GM19023 (cell line): ENCODE data around the gene DCN.

Experiments
- ATAC-seq: cut with Tn5 transposase; IDR thresholded peaks from one replicate; pipeline ENCODE4 v1.9.1; 2021; ENCODE audit warnings: mild to moderate bottlenecking, moderate library complexity; ENCODE audit not compliant: unreplicated experiment

Gene DCN

GRCh38 chr12:91188778-91189177 is 6.2 kb upstream of the DCN start:
- ATAC-seq = no peak

GRCh38 chr12:91186156-91186555 is 3.5 kb upstream of the DCN start:
- ATAC-seq = no peak

GRCh38 chr12:91185421-91185820 is 2.8 kb upstream of the DCN start:
- ATAC-seq = no peak

- ATAC-seq = no peak
These were observed 934 bp upstream of the DCN start for GRCh38 chr12:91183551-91183950.

GRCh38 chr12:91180582-91181395 is 1.8 kb downstream of the DCN start:
- ATAC-seq = no peak

- no peak for ATAC-seq
These were observed 2.6 kb downstream of the DCN start for GRCh38 chr12:91179966-91180561.

- ATAC-seq = no peak
These were observed 3.3 kb downstream of the DCN start for GRCh38 chr12:91179315-91179714.

- ATAC-seq = no peak
These were observed 3.8 kb downstream of the DCN start for GRCh38 chr12:91178781-91179180.

GRCh38 chr12:91178139-91178561 is 4.5 kb downstream of the DCN start:
- ATAC-seq = no peak

GRCh38 chr12:91177381-91177780 is 5.2 kb downstream of the DCN start:
- no peak for ATAC-seq

GRCh38 chr12:91176915-91177314 is 5.7 kb downstream of the DCN start:
- no peak for ATAC-seq

GRCh38 chr12:91176358-91176757 is 6.3 kb downstream of the DCN start:
- no peak for ATAC-seq

- ATAC-seq = no peak
These were observed 9.5 kb downstream of the DCN start for GRCh38 chr12:91173124-91173523.

GRCh38 chr12:91172096-91172495 is 10.5 kb downstream of the DCN start:
- ATAC-seq = no peak

GRCh38 chr12:91171476-91171875 is 11.1 kb downstream of the DCN start:
- no peak for ATAC-seq

GRCh38 chr12:91163116-91163515 is 19.5 kb downstream of the DCN start:
- ATAC-seq = no peak

GRCh38 chr12:91161009-91161408 is 21.6 kb downstream of the DCN start:
- ATAC-seq = no peak

- no peak for ATAC-seq
These were observed 26.6 kb downstream of the DCN start for GRCh38 chr12:91155990-91156389.

- ATAC-seq = no peak
These were observed 28.5 kb downstream of the DCN start for GRCh38 chr12:91154131-91154530.

- ATAC-seq = no peak
These were observed 38.6 kb downstream of the DCN start for GRCh38 chr12:91144053-91144452.

- no peak for ATAC-seq
These were observed 39.4 kb downstream of the DCN start for GRCh38 chr12:91143206-91143605.

- no peak for ATAC-seq
These were observed 40.4 kb downstream of the DCN start for GRCh38 chr12:91142221-91142631.
